NCI-H82 treated with DMSO at 0.1 percent for 48 hours (cell line): Measurements from ENCODE around the gene PAX5.
A peak's percentile ranks its signal among the peaks of the same experiment; 100 is the strongest.

Source experiments
- DNase-seq: peaks from one replicate; lab custom pipeline; 2025; ENCODE audit not compliant: unreplicated experiment; lab: John Stamatoyannopoulos, UW

The PAX5 gene

DNA sequence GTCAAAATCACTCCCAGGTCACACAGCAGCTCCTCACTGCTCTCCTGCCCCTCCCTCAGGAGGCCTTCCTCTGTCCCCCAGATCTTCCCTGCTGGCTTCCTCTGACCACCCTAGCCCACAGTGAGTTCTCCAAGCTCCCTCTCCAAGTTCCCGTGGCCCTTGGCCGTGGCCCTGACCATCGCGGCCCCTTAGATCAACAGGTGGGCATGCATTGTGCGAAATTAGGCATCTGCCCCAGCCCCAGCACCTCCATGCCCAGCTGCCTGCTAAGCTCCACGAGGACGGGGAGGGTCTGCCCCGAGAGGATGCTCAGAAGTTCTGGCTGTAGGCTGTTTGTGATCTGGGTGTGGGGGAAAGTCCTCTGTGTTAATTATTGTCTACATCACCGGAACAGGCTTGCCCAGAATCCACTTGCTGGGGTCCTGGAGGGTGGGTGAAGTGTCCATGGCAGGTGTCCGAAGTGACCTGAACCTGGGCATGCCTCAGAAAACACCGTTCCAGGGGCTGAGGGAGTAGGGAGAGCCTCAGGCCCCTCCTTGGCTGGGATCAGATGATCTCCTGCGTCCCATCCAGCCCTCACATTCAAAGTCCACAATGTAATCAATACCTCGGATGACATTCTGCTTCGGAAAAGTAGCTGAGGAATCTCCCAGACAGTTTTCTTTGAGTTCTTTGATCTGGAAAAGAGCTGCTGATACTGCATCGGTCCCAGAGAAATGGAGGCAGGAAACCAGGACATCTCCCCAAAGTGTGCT lies 194.8 kb downstream of the PAX5 start:
- no peak for DNase-seq

DNA sequence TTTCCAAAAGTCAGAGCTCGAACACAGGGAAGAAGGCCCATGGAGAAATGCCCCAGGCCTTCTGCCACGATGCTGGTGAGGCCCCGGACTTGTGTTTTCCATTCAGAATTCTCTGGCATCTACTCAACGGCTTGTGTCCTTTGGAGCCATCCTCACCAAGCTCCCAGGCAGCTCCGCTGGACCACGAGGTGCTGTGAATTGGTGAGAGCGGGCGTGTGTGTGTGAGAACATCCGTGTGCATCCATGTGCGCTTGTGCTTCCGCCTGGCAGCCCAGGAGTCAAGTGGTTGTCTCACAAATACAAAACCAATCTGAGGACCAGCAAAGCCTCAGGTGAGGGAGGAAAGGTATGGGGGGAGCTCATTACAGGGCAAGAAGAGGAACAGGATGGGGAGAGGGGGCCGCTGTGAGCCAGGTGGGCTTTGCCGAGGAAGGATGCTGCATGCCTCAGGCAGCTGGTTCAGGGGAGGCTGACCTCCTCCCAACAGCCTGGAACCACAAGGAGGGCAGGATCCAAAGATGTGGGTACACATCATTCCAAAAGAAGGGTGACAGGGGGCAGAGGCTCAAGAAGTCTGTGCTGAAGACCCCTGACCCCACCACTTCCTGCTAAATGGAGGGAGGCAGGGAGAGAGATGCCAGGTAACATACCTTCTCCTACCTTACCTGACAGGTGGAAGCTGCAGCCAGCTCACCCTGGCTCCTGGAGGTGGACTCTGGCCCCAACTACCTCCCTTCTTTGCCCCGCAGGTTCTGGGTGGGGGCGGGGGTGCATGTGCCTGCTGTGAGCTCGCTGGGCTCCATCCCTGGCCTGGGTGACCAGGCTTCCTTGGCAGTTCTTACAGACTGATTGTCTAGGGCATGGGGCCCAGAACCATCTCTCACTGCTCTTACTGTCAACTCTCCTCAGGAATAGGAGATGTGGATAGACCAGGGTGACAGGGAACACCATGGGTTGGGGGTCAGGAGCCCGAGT lies 196.3 kb downstream of the PAX5 start:
- no peak for DNase-seq

DNA sequence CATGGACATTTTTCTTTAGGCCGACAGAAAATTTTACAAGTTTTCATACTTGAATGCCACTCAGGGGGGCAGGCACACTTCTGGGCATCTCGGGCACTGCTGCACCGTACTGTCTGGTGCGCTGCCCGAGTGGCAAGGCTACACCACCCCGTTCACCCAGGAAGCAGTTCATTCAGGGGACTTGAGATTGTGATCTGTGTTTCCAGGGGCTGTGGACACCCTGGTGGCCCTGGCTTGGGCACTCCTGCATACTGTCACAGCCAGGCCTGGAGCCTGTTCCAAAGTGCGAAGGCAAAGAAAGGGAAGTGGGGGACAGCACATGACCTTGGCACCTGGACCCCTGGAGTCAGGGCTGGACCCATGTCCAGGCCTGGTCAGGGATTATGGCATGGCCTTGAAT lies 197.6 kb downstream of the PAX5 start:
- no peak for DNase-seq

DNA sequence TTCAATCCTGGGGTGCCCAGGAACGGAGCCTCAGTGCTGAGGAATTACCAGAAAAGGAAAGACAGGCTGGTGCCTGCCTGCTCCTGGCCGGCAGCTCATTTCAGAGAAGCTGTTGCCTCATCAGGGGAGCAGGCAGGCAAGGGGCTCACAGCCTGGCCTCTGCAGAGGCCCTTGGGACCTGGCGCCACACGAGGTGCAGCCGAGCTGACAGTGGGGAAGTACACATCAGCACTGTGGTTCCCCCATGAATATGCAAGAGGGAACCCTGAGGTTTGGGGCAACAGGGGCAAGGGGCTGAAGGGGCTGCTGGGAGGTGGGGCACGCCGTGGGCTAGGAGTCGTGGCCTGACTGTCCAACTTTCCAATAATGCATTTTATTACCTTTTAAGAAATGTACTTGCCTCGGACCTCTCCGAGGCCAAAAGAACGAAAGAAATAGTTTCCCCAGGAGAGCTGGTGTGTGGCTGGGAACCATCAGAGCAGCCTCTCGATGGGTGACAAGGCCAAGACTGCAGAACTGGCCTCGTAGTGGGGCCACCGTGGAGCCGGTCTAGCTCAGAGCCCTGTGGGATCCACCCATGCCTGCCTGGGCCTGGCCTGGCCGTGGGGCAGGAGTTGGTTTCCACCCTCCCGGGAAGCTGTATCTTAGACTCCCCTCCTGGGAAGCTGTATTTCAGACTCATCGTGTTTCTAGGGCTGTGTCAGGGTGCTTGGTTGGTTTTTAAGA lies 198.6 kb downstream of the PAX5 start:
- DNase-seq, result no peak

DNA sequence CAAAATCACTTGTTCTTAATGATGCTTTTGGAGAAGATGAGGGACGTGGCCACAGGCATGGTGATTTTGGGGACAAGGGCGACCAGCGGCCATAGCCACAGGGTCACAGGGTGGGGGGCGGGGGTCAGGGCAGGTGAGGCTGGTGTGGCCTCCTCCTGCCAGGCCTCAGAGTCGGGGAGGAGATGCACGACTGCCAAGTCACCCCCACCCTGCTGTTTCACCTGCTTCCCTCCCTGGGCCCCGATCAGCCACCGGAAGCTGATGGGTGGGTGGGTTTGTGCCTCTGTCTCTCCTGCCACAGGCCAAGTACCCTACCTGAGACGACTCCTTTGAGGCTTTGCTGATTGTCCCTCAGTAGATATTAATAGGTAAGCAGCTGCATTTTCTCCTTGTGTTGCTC lies 199.3 kb downstream of the PAX5 start:
- no peak for DNase-seq

DNA sequence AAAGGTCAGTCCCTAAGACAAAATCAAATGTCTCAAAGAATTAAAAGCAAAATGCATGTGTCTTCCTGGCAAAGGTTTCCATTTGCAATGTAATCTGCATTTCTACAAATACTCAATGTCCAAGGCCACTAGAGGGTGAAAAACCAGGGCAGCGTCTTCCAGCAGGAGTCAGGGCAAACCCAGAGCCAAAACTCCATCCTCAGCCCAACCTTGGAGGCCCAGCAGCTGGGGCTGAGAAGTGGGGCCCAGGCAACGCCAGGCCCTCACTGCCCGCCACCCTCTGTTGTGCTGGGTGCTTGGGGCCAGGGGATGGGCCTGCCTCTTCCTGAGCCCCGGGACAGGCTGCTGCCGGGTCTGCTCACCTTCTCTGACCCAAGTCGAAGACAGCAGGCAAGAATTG lies 200.1 kb downstream of the PAX5 start:
- no peak for DNase-seq

DNA sequence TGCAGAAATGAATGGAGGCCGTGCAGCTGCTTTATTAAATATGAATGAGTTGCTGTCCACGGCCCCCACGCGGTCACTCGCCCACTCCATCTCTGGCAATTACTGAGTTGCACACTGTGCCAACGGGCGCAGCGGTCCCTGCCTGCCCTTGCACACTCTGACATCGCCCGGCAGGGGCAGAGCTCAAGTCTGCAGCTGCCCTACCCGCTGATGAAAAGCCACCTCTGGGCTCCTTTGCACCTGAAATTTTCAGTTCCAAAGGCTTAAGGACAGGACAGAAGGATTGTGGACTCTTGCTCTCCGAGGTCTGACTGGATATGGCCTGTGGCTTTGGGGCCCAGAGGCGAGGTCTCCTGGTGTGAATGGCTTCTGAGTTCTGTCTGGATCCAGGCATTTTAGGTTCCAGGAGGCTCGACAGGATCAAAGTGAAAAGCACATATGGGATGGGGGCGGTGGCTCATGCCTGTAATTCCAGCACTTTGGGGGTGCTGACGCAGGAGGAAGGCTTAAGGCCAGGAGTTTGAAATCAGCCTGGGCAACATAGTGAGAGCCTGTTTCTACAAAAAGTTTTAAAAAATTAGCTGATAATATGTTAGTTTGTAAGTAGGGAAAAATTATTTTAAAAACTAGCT lies 201.8 kb downstream of the PAX5 start:
- DNase-seq, result no peak

DNA sequence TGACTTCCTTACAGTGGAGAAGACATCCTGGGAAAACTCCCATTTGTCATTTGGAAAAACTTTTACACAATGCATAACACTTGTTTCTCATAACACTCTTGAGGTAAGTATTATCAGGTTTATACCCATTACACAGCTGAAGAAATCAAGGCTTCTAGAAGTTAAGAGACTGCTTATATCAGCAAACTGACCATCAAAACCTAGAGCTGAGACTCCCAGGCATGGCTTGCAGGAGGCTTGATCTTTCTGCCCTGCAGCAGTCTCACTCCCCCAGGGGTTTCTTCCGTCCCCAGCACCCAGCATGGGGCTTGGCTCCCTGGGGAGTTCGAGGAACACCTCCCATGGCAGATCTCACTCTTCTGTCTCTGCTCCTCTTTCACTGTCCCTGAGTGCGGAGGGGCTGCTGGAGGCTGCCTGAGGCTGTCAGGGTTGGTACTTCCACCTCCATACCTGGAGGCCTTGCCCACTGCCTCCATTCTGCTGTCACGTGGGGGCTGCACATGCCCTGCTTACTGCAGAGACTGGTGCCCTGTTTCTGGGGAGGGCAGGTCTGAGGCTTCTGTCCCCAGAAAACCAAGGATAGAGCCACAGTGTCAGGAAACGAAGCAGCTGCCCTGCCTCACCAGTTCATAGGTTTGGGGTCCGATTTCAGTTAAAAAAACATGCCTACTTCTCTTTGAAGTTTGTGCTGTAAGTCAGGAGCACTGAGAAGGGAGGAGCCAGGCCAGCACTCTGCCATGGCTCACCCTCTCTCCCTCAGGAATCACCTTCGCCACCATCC lies 202.5 kb downstream of the PAX5 start:
- no peak for DNase-seq

DNA sequence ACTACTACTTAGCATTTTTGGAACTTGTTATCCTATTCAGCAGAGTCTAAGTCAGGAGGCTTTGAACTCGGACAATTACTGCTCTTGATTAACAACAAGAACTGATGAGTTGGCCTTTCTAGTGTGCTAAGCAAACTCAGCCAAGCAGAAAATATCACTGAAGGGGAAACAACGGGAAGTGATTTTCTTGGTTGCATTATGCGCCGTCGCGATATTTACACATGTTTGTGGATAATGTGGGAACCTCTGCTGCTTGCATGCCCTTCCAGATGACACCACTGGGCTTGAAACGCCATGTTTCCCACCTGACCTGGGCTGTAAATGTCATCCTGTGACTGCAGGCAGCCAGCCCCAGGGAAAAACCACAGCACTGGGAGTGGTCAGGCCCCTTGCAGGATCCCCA lies 205.5 kb downstream of the PAX5 start:
- DNase-seq, result no peak

DNA sequence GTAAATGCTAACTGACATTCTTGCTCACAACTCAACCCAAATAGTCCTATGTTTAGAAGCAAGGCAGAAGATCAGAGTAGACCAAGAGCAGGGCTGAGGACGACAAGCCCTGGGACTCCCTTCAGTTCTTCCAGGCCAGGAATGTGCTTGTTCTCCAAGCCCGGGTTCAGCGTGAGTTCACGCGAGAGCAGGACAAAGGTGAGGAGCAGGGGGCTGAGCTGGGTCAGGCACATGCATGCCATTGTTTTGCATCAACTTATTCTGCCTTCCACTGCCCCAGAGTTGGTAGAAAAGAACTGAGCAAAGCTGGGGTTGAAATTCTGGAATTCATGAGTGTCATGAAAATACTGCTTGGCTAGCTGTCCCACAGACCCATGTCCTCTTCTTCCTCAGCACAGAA lies 206.5 kb downstream of the PAX5 start:
- no peak for DNase-seq

DNA sequence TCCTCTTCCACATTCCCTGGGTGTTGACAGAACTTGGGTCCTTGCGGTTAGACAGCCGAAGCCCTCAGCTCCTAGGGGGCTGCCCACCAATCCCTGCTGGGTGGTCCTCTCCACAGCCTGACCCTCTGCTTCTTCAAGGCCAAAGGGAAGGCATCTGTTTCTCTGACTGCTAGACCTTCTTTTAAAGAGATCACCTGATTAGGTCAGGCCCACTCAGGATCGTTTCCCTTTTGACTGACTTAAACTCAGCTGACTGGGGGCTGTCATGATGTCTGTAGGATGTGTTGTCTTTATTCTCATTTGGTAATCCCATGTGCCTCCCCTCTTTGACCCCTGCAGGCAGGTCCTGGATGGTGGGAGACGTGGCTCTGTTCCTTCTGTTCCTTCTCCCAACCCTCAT lies 207.5 kb downstream of the PAX5 start:
- no peak for DNase-seq

DNA sequence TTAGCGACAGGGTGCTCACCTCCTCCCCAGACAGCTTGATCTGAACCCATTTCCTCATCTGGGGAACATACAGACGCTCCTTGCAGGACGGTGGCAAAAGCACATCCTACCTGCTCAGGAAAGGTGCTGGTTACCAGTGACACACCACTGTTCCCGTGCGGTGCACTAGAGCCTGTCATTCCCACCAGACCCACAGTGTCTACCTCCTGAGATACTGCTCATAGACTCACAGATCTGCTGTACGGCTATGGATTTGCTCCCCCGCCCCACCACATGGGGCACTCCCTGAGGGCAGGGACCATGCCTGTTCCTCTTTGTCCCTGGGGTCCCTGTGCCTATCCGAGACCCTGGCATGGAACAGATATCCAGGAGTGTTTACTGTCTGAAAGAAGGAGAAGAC lies 208.9 kb downstream of the PAX5 start:
- no peak for DNase-seq

DNA sequence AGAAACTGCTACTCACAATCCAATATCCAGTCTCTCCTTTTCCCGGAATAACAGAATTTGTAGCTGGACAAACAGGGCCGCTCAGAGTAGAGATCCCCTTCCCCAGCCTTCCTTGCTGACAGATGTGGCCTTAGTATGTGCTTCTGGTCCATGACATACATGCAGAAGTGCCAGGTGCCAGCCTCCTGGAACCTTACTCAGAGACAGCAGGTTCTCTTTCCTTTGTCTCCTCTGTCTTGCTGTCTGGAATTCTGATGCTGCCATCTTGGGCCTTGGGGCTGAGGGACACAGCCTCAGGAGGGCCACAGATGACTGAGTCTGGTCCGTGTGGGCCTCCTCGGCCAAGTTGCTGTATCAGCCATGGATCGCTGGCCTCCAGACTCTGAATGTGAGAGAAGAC lies 210.1 kb downstream of the PAX5 start:
- no peak for DNase-seq

DNA sequence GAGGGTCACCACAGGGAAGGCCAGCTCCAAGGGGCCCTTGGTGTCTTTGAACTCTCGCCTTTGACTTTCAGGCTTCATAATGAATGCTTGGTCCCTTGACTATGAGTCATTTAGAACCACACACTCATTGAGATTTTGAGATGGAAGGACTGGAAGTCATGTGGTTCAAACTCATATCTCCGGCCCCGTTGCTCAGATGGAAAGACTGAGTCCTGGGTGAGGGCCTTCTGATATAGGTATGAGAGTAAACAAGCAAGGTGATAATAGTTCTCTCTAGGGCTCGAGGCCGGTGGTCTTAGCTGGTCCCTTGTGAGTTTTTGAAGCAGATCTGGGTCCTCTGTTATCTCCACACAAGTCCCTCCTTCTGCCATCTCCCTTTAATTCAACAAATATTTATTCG lies 210.6 kb downstream of the PAX5 start:
- DNase-seq, result no peak

DNA sequence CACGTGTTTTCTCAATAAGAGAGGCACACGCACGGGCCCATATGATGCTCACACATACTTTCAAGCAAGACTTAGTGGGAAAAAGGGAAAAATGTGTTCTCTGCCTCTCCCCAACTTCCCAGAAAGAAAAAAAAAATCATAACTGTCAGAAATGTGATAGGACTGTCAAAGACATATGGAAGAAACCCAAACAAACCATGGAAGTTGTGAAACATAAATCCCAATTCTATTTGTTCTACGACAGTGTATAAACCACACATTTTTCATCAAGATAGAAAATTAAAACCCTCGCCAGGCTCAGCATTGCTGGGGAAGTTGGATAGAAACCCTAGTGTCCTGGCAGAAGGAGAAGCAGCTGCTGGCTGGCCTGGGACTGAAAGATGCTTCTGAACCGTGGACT lies 211.9 kb downstream of the PAX5 start:
- DNase-seq, result no peak

DNA sequence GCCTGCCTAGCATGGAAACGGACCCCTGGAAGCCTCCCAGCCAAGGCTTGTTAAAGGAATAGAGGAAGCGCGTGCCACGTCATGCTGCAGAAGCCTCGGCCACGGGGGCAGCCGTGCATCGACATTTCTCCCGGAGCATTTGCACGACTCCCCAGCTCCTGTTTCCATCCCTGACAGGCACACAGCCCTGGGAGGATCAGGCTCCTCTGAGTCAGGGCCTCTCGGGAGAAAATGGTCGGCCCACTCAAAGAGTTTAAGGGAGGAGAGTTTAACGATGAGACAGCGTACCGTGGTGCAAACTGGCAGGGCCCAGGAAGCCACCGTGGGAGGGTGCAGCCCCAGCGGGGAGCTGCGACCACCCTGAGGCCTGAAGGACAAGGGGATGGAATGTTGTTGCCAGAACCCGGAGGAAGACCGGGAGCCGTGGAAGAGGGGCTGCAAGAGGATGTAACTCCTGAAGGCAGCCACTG lies 213.6 kb downstream of the PAX5 start:
- no peak for DNase-seq

DNA sequence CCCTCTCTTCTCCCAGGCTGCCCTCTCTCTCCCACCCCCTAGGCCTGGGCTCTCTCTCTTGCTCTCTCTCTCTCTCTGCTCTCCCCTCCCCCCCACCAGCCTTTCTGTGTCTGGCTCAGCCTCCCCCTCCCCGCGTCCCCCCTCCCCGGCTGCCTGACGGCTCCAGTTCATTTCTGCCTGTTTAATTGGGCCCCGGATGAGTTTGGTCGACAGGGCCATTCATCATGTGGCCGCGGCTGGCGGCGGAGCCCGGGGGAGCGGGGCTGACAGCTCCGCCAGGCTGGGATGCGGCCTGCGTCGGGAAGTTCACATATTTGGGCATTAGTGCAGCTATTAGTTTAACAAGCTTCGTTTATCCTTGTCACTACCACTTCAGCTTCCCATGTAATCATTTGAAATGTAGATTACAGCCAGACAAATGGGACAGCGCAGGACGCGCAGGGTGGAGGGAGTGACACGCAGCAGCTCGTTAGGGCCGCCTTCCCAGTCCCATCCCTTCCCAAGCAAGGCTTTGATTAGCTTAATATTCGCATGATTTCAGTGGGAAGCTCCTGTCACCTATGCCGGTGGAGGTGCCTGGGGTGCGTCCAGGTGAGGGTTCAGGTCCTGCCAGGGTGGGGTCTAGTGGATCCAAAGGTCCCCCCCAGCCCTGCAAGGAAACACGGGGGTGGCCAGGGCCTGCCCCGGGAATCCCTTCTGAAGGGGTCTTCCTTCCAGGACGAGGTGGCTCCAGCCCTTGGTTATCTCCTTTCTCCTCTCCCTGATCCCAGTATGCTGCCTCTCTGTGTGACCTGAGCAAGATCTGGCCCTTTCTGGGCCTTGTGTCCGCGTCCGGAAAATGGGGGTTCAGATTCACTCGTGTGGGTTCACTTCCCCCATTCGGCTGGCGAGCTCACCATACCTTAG lies 214.8 kb downstream of the PAX5 start:
- DNase-seq, result peak; percentile 11

DNA sequence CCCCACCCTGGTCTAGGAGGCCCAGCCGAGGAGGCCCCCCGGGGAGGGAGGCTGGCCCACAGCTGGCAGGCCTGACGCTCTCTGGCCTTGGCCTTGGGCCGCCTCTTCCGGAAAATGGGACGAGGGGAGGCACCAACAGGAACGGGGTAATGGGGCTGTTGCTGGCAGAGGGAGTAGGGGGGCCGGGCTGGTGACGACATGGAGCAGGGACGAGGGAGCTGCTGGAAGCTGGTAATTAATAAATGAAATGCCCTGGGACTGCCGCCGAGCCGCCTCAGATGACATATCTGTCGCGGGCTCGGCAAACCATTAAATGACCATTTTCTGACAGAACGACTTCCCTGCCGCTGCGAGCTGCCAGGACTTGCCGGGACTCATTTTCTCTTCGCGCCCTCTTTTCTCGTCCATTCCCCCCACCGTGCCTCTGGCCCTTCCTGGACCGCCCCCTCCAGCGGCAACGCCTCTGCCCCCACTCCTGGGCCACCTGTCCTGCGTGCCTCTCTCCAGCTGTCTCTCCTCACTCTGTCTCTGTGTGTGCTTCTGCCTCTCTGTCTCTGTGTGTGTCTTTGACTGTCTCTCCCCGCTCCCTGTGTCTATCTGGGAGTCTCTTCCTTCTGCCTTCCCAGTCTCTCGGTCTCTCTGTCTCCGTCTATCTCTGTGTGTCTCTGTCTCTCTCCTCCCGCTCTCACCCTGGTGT lies 215.7 kb downstream of the PAX5 start:
- DNase-seq, result no peak
